Lung (tissue), 12 donors: Measurements from ENCODE around the gene CCR5AS. TPM values are rescaled to one million over a fixed set of nuclear protein-coding genes. Genes with fewer than 3 reads are reported as not detected.

Experiments used
- ATAC-seq: fragments of 200-7000 bp; cut with Tn5 transposase; one replicate; pipeline ENCODE4 v1.9.1; 2020; ENCODE audit warnings: moderate number of reproducible peaks; ENCODE audit not compliant: insufficient read depth, low FRiP score
- DNase-seq, 3 donors: peaks; one replicate each; pipeline ENCODE4 v3.0.0-alpha.2; 2013 to 2017
- H3K27ac ChIP-seq, 2 donors: one replicate each; pipeline ENCODE4 v1.5.1; 2013; ENCODE audit warnings: mild to moderate bottlenecking in 2 of 2, moderate library complexity in 2 of 2, control low read depth in 1 of 2, inconsistent platforms in 1 of 2, low read depth in 1 of 2, low read length in 1 of 2
- H3K27me3 ChIP-seq, 3 donors: one replicate each; pipeline ENCODE4 v1.5.1; 2013; ENCODE audit warnings: low read length in 2 of 3; ENCODE audit not compliant: control insufficient read depth in 3 of 3, insufficient read depth in 3 of 3
- H3K36me3 ChIP-seq, 4 donors: one replicate each; pipeline ENCODE4 v1.5.1; 2013; ENCODE audit warnings: low read length in 4 of 4, mild to moderate bottlenecking in 1 of 4, moderate library complexity in 1 of 4; ENCODE audit not compliant: control insufficient read depth in 4 of 4, insufficient read depth in 4 of 4
- H3K4me1 ChIP-seq, 5 donors: one replicate each; pipeline ENCODE4 v1.5.1; 2013; ENCODE audit warnings: low read length in 5 of 5, mild to moderate bottlenecking in 2 of 5, moderate library complexity in 1 of 5; ENCODE audit not compliant: control insufficient read depth in 5 of 5, insufficient read depth in 5 of 5
- H3K4me3 ChIP-seq: one replicate; pipeline ENCODE4 v1.5.1; 2013; ENCODE audit warnings: mild to moderate bottlenecking, control low read depth, moderate library complexity
- H3K9ac ChIP-seq, 2 donors: one replicate each; pipeline ENCODE4 v1.5.1; 2013; ENCODE audit warnings: low read length in 2 of 2, control low read depth in 1 of 2; ENCODE audit not compliant: insufficient read depth in 1 of 2
- H3K9me3 ChIP-seq, 4 donors: one replicate each; pipeline ENCODE4 v1.5.1; 2013; ENCODE audit warnings: low read length in 3 of 4, mild to moderate bottlenecking in 1 of 4, moderate library complexity in 1 of 4; ENCODE audit not compliant: control insufficient read depth in 4 of 4, insufficient read depth in 3 of 4
- WGBS, 2 donors: extraction: QIAGEN DNeasy Blood & Tissue Kit; methylation state at CpG; one replicate each; pipeline ENCODE4 v1.1.7; 2013; 5-methylcytosine and 5-hydroxymethylcytosine counted together
- polyA plus RNA-seq, 2 donors: library from polyadenylated mRNA; stranded (reverse); fragments of 200-250 nt; gene quantifications; one replicate each; pipeline ENCODE4 v1.2.1, GENCODE V29; 2013
- total RNA-seq, 2 donors: library from RNA; depleted of rRNA in 1 of 2; stranded (reverse); fragments of >200 nt in 1 of 2; gene quantifications; one replicate each; pipeline ENCODE4 v1.2.1, GENCODE V29; 2014 to 2021
- TF ChIP-seq, protein P1 (sequence below): IDR thresholded peaks from 2 replicates; pipeline ENCODE4 v1.5.1; 2012; ENCODE audit warnings: mild to moderate bottlenecking; ENCODE audit errors: control extremely low read depth, extremely low read depth
- donor health status: control.
- donor health status: control.
- donor health status: Bipolar disorder and iron deficiency.
- donor health status: healthy.
- donor health status: DM: yes; HTN: yes; CAD: no.

CCR5AS gene

DNA sequence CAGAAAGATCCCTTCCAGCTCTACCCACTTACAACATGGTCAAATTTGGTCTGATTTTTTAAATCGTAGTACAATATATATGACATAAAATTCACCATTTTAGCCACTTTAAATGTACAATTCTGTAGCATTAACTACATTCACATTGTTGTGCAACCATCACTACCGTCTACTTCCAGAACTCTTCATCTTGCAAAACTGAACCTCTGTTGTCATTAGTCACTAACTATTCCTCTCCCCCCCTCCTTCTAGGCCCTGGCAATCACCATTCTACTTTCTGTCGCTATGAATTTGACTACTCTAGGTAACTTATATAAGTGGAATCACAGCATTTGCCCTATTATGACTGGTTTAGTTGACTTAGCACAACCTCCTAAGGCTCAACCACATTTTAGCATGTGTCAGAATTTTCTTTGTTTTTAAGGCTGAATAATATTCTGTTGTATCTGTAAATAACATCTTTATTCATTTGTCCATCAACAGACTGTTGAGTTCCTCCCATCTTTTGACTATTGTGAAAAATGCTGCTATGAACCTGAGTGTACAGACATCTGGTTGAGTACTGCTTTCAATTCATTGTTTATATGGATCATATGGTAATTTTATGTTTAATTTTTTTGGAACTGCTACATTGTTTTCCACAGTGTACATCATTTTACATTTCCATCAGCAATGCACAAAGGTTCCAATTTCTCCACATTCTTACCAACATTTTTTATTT lies 88.5 kb downstream of the CCR5AS start:
- DNase-seq (no peak), ATAC-seq (no peak)
- no peak overlapping the region for H3K27ac ChIP-seq
- H3K9me3 ChIP-seq, result no peaks in the 10 kb centered on the region
- H3K4me1 ChIP-seq, result no peaks in the 10 kb centered on the region
- no peak overlapping the region for H3K4me3 ChIP-seq
- TF ChIP-seq, protein P1, sequence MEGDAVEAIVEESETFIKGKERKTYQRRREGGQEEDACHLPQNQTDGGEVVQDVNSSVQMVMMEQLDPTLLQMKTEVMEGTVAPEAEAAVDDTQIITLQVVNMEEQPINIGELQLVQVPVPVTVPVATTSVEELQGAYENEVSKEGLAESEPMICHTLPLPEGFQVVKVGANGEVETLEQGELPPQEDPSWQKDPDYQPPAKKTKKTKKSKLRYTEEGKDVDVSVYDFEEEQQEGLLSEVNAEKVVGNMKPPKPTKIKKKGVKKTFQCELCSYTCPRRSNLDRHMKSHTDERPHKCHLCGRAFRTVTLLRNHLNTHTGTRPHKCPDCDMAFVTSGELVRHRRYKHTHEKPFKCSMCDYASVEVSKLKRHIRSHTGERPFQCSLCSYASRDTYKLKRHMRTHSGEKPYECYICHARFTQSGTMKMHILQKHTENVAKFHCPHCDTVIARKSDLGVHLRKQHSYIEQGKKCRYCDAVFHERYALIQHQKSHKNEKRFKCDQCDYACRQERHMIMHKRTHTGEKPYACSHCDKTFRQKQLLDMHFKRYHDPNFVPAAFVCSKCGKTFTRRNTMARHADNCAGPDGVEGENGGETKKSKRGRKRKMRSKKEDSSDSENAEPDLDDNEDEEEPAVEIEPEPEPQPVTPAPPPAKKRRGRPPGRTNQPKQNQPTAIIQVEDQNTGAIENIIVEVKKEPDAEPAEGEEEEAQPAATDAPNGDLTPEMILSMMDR, result no peak
- H3K36me3 ChIP-seq, result no peaks in the 10 kb centered on the region
- peaks cover 0 to 4% (median 0%) of the 10 kb centered on the region in 3 donors for H3K27me3 ChIP-seq
- 55 to 72% methylated on average over 3 of the region's 3 CpGs for WGBS, 2 donors
- no peak overlapping the region for H3K9ac ChIP-seq

DNA sequence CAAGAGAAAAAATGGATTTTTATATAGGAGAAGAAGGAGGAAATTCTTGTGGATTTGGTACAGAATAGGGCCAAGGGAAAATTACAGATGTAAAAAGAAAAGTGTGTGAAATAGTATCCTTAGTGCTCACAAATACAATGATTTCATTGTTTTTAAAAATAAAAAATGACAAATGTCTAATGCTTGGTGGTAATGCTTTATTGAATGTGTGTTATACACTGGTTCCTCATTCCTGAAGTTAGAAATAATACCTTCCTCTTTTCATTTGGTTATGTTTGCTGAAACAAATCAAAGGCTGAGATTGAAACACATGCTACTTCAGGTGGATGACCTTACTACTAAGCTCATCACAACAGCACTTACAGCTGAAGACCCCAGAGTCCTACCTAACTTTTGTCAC lies 90.7 kb downstream of the CCR5AS start:
- H3K27me3 ChIP-seq, result no peaks in the 10 kb centered on the region
- H3K9me3 ChIP-seq, result no peaks in the 10 kb centered on the region
- H3K27ac ChIP-seq, result no peak overlapping the region
- ATAC-seq (no peak), DNase-seq (no peak)
- H3K36me3 ChIP-seq, result no peaks in the 10 kb centered on the region
- no peak overlapping the region for H3K9ac ChIP-seq
- no peak overlapping the region for H3K4me3 ChIP-seq
- TF ChIP-seq, protein P1, result no peak
- H3K4me1 ChIP-seq, result peaks cover 0 to 2% (median 0%) of the 10 kb centered on the region in 5 donors

DNA sequence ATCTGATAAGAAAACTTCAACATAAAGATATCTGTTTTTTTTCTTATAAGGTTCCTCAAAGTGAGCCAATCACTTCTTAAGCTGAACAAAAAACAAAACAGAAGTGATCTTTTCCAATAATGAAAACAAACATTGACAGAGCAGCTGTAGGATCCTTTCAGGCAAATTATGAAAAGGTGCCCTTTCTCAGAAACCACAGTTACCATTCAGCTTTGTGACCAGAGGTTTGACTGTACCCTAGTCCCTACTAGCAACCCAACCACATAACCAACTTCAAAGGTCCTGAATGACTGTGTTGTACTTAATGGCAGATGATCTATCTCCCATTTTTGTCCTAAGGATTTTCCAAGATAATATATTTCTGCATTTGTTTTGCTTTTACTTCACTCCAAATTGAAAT lies 92.3 kb downstream of the CCR5AS start:
- no peak overlapping the region for H3K4me3 ChIP-seq
- H3K36me3 ChIP-seq, result no peaks in the 10 kb centered on the region
- ATAC-seq, result no peak

More for the DNA sequence above, 92.3 kb downstream of the CCR5AS start:
- Histone ChIP-seq H3K27ac (no peak overlapping the region), H3K9ac (no peak overlapping the region), H3K4me1 (peaks cover 0 to 3% (median 0%) of the 10 kb centered on the region in 5 donors), H3K27me3 (no peaks in the 10 kb centered on the region), H3K9me3 (no peaks in the 10 kb centered on the region)
- TF ChIP-seq, protein P1, result no peak
- DNase-seq, result no peak

Other genes with a start within 250 kb of the CCR5AS start
- gene CCR1, start 198.8 kb downstream of the CCR5AS start, total RNA-seq, result 10 to 100 TPM in 1 of 2 donors, 1 to 10 TPM in 1; 9.7 to 39.5 TPM
- gene CCR1, start 198.8 kb downstream of the CCR5AS start, polyA plus RNA-seq, result 10 to 100 TPM; 11.1 to 95.2 TPM
- gene CCR3, start 164.6 kb downstream of the CCR5AS start, total RNA-seq, result under 1 TPM; 0.15 to 0.88 TPM
- gene CCR3, start 164.6 kb downstream of the CCR5AS start, polyA plus RNA-seq, result under 1 TPM in 1 of 2 donors, not detected in 1; 0.31 TPM
- 1 to 10 TPM; 8.0 to 8.8 TPM for gene CCR2, start 53.0 kb downstream of the CCR5AS start, total RNA-seq
- gene CCR2, start 53.0 kb downstream of the CCR5AS start, polyA plus RNA-seq, result 10 to 100 TPM in 1 of 2 donors, 1 to 10 TPM in 1; 1.7 to 21.2 TPM
- 1 to 10 TPM; 2.2 to 4.4 TPM for gene CCR5, start 36.1 kb downstream of the CCR5AS start, total RNA-seq
- 10 to 100 TPM in 1 of 2 donors, 1 to 10 TPM in 1; 2.9 to 16.6 TPM for gene CCR5, start 36.1 kb downstream of the CCR5AS start, polyA plus RNA-seq
- 10 to 100 TPM; 18.9 to 20.6 TPM for gene CCRL2, start 193 bp upstream of the CCR5AS start, total RNA-seq
- gene CCRL2, start 193 bp upstream of the CCR5AS start, polyA plus RNA-seq, result 10 to 100 TPM; 11.0 to 95.9 TPM
- gene LTF, start 57.8 kb upstream of the CCR5AS start, total RNA-seq, result 100 to 1,000 TPM; 102 to 188 TPM
- gene LTF, start 57.8 kb upstream of the CCR5AS start, polyA plus RNA-seq, result 10 to 100 TPM; 12.9 to 99.4 TPM
- gene RTP3, start 90.9 kb upstream of the CCR5AS start, total RNA-seq, result not detected
- gene RTP3, start 90.9 kb upstream of the CCR5AS start, polyA plus RNA-seq, result not detected
- gene LRRC2, start 159.2 kb upstream of the CCR5AS start, total RNA-seq, result 1 to 10 TPM; 1.1 to 3.1 TPM
- under 1 TPM; 0.09 to 0.39 TPM for gene LRRC2, start 159.2 kb upstream of the CCR5AS start, polyA plus RNA-seq
- gene FAM240A, start 205.5 kb upstream of the CCR5AS start, total RNA-seq, result not detected
- not detected for gene FAM240A, start 205.5 kb upstream of the CCR5AS start, polyA plus RNA-seq